ENCODE data around the gene ZNF546. TPM values are rescaled to one million over a fixed set of nuclear protein-coding genes. Genes with fewer than 3 reads are reported as not detected.

ZNF546 gene
- total and polyA plus RNA-seq, 2 donors (not counting 1 experiment from before 2014, with no cell fraction given): 1.8 to 15.7 TPM

DNA sequence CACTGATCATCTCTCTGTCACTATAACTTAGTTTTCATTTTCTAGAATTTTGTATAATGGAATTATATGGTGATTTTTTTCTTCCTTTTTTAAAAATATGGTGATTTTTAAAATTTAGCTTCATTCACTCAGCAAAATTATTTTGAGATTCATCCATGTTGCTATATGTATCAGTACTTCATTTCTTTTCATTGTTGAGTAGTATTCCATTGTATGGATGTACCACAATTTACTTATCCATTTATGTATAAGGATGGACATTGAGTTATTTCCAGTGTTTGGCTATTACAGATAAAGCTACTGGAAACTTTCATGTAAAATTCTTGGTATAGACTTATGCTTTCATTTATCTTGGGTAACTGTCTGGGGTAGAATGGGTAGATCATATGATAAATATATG, 12.8 kb downstream of the ZNF546 start:
- ATAC-seq (ENCODE audit: low read depth): no peak
- Histone ChIP-seq H4K20me1 (ENCODE audit: control insufficient read depth, insufficient read depth, low read length, poor library complexity, severe bottlenecking) (no peaks in the 10 kb centered on the region), H3K4me2 (replicated peaks; ENCODE audit: low read depth, low read length, poor library complexity, severe bottlenecking) (no peak overlapping the region), H3K4me1 (ENCODE audit: control insufficient read depth in 2 of 2, insufficient read depth in 2 of 2, low read length in 2 of 2) (no peaks in the 10 kb centered on the region), H3K27me3 (replicated peaks in 1 of 4; ENCODE audit: control extremely low read depth in 1 of 4, control insufficient read depth in 3 of 4, insufficient read depth in 4 of 4, low read length in 3 of 4) (no peaks in the 10 kb centered on the region), H3K27ac (ENCODE audit: low read length in 2 of 2) (no peak overlapping the region), H3K9ac (ENCODE audit: low read length) (no peak overlapping the region), H3K4me3 (ENCODE audit: control extremely low read depth in 1 of 5, extremely low read depth in 1 of 5, insufficient read depth in 1 of 5, low read depth in 2 of 5, low read length in 4 of 5) (no peak overlapping the region), H3K9me3 (ENCODE audit: control extremely low read depth in 1 of 3, control insufficient read depth in 2 of 3, insufficient read depth in 1 of 3, low read length in 2 of 3) (peaks cover 7 to 19% (median 11%) of the 10 kb centered on the region in 3 donors), H3K79me2 (ENCODE audit: control insufficient read depth, insufficient read depth, low read length) (no peaks in the 10 kb centered on the region), H3K36me3 (replicated peaks in 1 of 2; ENCODE audit: control extremely low read depth in 1 of 2, control insufficient read depth in 1 of 2, extremely low read depth in 1 of 2, insufficient read depth in 2 of 2, low read length in 1 of 2) (peaks cover 12 to 33% of the 10 kb centered on the region in 2 experiments), H2AFZ (ENCODE audit: insufficient read depth, low read depth, low read length, poor library complexity, severe bottlenecking) (no peak overlapping the region)
- no peaks in the 10 kb centered on the region for H3K4me1 Mint-ChIP-seq
- peaks cover 23% of the 10 kb centered on the region for H3K9me3 Mint-ChIP-seq (ENCODE audit: insufficient read depth)
- TF ChIP-seq EZH2 (IDR thresholded peaks at IDR 0.05; ENCODE audit: borderline replicate concordance, insufficient read depth, low read depth, low read length, poor library complexity, severe bottlenecking): no peak
- TF ChIP-seq, protein P1, sequence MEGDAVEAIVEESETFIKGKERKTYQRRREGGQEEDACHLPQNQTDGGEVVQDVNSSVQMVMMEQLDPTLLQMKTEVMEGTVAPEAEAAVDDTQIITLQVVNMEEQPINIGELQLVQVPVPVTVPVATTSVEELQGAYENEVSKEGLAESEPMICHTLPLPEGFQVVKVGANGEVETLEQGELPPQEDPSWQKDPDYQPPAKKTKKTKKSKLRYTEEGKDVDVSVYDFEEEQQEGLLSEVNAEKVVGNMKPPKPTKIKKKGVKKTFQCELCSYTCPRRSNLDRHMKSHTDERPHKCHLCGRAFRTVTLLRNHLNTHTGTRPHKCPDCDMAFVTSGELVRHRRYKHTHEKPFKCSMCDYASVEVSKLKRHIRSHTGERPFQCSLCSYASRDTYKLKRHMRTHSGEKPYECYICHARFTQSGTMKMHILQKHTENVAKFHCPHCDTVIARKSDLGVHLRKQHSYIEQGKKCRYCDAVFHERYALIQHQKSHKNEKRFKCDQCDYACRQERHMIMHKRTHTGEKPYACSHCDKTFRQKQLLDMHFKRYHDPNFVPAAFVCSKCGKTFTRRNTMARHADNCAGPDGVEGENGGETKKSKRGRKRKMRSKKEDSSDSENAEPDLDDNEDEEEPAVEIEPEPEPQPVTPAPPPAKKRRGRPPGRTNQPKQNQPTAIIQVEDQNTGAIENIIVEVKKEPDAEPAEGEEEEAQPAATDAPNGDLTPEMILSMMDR (IDR thresholded peaks at IDR 0.05): no peak
- ChIA-PET POLR2A (no interaction called here), CTCF (no interaction called here)
- intact Hi-C loops (cut with micrococcal nuclease): no loop called here
- DNase-seq: no peak
- no peaks in the 10 kb centered on the region for H3K27me3 Mint-ChIP-seq
- no peak overlapping the region for H3K4me3 Mint-ChIP-seq
- no peak overlapping the region for H3K27ac Mint-ChIP-seq

DNA sequence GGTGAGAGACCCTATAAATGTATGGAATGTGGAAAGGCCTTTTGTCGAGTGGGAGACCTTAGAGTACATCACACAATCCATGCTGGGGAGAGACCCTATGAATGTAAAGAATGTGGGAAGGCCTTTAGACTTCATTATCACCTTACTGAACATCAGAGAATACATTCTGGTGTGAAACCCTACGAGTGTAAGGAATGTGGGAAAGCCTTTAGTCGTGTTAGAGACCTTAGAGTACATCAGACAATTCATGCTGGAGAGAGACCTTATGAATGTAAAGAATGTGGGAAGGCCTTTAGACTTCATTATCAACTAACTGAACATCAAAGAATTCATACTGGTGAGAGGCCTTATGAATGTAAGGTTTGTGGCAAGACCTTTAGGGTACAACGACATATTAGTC, 17.1 kb downstream of the ZNF546 start:
- CTCF ChIA-PET: no interaction called here
- peaks cover 19 to 52% (median 21%) of the 10 kb centered on the region in 3 donors for H3K9me3 ChIP-seq (ENCODE audit: control extremely low read depth in 1 of 3, control insufficient read depth in 2 of 3, insufficient read depth in 1 of 3, low read length in 2 of 3)

More for the DNA sequence above, 17.1 kb downstream of the ZNF546 start:
- WGBS (ENCODE audit: insufficient coverage): no CpG with 5 or more reads among the region's 4 CpGs
- ATAC-seq (ENCODE audit: low read depth): no peak
- no peak overlapping the region for H3K27ac ChIP-seq (ENCODE audit: low read length in 2 of 2)
- no peak overlapping the region for H3K27ac Mint-ChIP-seq
- H2AFZ ChIP-seq (ENCODE audit: insufficient read depth, low read depth, low read length, poor library complexity, severe bottlenecking): no peak overlapping the region
- intact Hi-C loops (cut with micrococcal nuclease): no loop called here
- no peaks in the 10 kb centered on the region for H3K79me2 ChIP-seq (ENCODE audit: control insufficient read depth, insufficient read depth, low read length)
- POLR2A ChIA-PET: no interaction called here
- no peak for DNase-seq
- no peaks in the 10 kb centered on the region for H3K27me3 Mint-ChIP-seq
- H3K4me1 Mint-ChIP-seq: no peaks in the 10 kb centered on the region
- H3K27me3 ChIP-seq (replicated peaks in 1 of 4; ENCODE audit: control extremely low read depth in 1 of 4, control insufficient read depth in 3 of 4, insufficient read depth in 4 of 4, low read length in 3 of 4): no peaks in the 10 kb centered on the region
- no peak overlapping the region for H3K4me3 Mint-ChIP-seq
- no peaks in the 10 kb centered on the region for H4K20me1 ChIP-seq (ENCODE audit: control insufficient read depth, insufficient read depth, low read length, poor library complexity, severe bottlenecking)
- H3K4me2 ChIP-seq (replicated peaks; ENCODE audit: low read depth, low read length, poor library complexity, severe bottlenecking): no peak overlapping the region
- H3K9me3 Mint-ChIP-seq (ENCODE audit: insufficient read depth): peaks cover 28% of the 10 kb centered on the region
- H3K4me3 ChIP-seq (ENCODE audit: control extremely low read depth in 1 of 5, extremely low read depth in 1 of 5, insufficient read depth in 1 of 5, low read depth in 2 of 5, low read length in 4 of 5): no peak overlapping the region
- H3K36me3 ChIP-seq (replicated peaks in 1 of 2; ENCODE audit: control extremely low read depth in 1 of 2, control insufficient read depth in 1 of 2, extremely low read depth in 1 of 2, insufficient read depth in 2 of 2, low read length in 1 of 2): peaks cover 6 to 10% of the 10 kb centered on the region in 2 experiments
- H3K4me1 ChIP-seq (ENCODE audit: control insufficient read depth in 2 of 2, insufficient read depth in 2 of 2, low read length in 2 of 2): no peaks in the 10 kb centered on the region
- TF ChIP-seq, protein P1 (IDR thresholded peaks at IDR 0.05): no peak
- no peak for TF ChIP-seq EZH2 (IDR thresholded peaks at IDR 0.05; ENCODE audit: borderline replicate concordance, insufficient read depth, low read depth, low read length, poor library complexity, severe bottlenecking)
- no peak overlapping the region for H3K9ac ChIP-seq (ENCODE audit: low read length)
